Measurements from ENCODE around the gene UMODL1.

- TF ChIP-seq CREB5 (CRISPR knock-in tag; IDR thresholded peaks at IDR 0.05; ENCODE audit: low read depth) (no peak), CSDC2 (CRISPR knock-in tag; IDR thresholded peaks at IDR 0.05) (no peak), POU6F1 (CRISPR knock-in tag; IDR thresholded peaks at IDR 0.05; ENCODE audit: borderline replicate concordance, low read depth) (no peak), ARNTL (CRISPR knock-in tag; IDR thresholded peaks at IDR 0.05; ENCODE audit: borderline replicate concordance, low read depth) (no peak), TSHZ2 (CRISPR knock-in tag; IDR thresholded peaks at IDR 0.05) (no peak), ZNF8 (CRISPR knock-in tag; IDR thresholded peaks at IDR 0.05) (no peak)
Observed at GRCh38 chr21:42093991-42094421, 22.9 kb downstream of the UMODL1 start.
